Left ventricle myocardium inferior (tissue), 1 donor: ENCODE results near the gene GATAD2B. TPM values are rescaled to one million over a fixed set of nuclear protein-coding genes. Genes with fewer than 3 reads are reported as not detected.
"Not testable (repeated sequence)": the region's sequence is repeated elsewhere in the genome, so short reads cannot be mapped to it uniquely, and the experiment has no call there.

Experiments used
- DNase-seq: peaks from one replicate; pipeline ENCODE4 v3.0.0-alpha.2; 2020
- H3K27ac ChIP-seq: fragments of 200-600 bp; replicated peaks from 2 replicates; pipeline ENCODE4 v1.8.0; 2021
- H3K27me3 ChIP-seq: fragments of 200-600 bp; 2 replicates; pipeline ENCODE4 v1.8.0; 2021; ENCODE audit warnings: low read depth
- H3K36me3 ChIP-seq: fragments of 200-600 bp; 2 replicates; pipeline ENCODE4 v1.8.0; 2021
- H3K4me1 ChIP-seq: fragments of 200-600 bp; 2 replicates; pipeline ENCODE4 v1.8.0; 2021
- H3K4me3 ChIP-seq: fragments of 200-600 bp; 2 replicates; pipeline ENCODE4 v1.8.0; 2021; ENCODE audit warnings: mild to moderate bottlenecking, moderate library complexity
- H3K9me3 ChIP-seq: fragments of 200-600 bp; replicated peaks from 2 replicates; pipeline ENCODE4 v1.8.0; 2021
- CTCF ChIP-seq: fragments of 200-600 bp; IDR thresholded peaks from 2 replicates; pipeline ENCODE4 v1.8.0; 2021; ENCODE audit warnings: antibody characterized with exemption, mild to moderate bottlenecking, borderline replicate concordance
- intact Hi-C: fragments of 100-400 bp; cut with micrococcal nuclease; formaldehyde crosslinking; loops from one replicate; pipeline ENCODE4 v1.11.0; 2022
- total RNA-seq: library from RNA; stranded (reverse); fragmentation: NEBNext Ultra II Directional; extraction: Animal tissue kit (Norgen Biotek cat#: 25700); gene quantifications from one replicate; pipeline ENCODE4 v1.2.1, GENCODE V29; 2021
- donor health status: DM: no; HTN: yes; CAD: no; lungs with severe emphysema.

GATAD2B gene
- total RNA-seq, 1 donor from 2014 or later = 35.4 TPM

DNA sequence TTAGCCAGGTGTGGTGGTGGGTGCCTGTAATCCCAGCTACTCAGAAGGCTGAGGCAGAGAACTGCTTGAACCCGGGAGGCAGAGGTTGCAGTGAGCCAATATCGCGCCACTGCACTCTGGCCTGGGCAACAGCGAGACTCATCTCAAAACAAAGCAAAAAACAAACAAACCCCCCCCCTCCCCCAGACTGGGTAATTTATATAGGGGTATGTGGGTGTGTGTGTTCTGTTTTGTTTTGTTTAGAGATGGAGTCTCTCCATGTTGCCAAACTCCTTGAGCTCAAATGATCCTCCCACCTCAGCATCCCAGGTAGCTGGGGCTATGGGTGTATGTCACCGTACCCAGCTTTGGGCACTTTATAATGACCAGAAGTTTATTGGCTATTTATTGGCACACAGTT, 74.0 kb downstream of the GATAD2B start:
- Histone ChIP-seq H3K4me3 (no peak overlapping the region), H3K27me3 (no peaks in the 10 kb centered on the region), H3K27ac (no peak overlapping the region), H3K4me1 (no peaks in the 10 kb centered on the region), H3K36me3 (no peaks in the 10 kb centered on the region), H3K9me3 (no peaks in the 10 kb centered on the region)
- DNase-seq = no peak
- TF ChIP-seq CTCF = no peak
- intact Hi-C loops = no loop called here

- no peak for DNase-seq
- Histone ChIP-seq H3K27me3 (no peaks in the 10 kb centered on the region), H3K4me1 (peaks cover 23% of the 10 kb centered on the region), H3K27ac (no peak overlapping the region), H3K9me3 (no peaks in the 10 kb centered on the region), H3K36me3 (no peaks in the 10 kb centered on the region), H3K4me3 (no peak overlapping the region)
- intact Hi-C loops = no loop called here
- no peak for TF ChIP-seq CTCF
These were observed 77.6 kb downstream of the GATAD2B start for GRCh38 chr1:153845158-153845557.

- H3K36me3 ChIP-seq, intact Hi-C loops, DNase-seq, H3K9me3 ChIP-seq, H3K27me3 ChIP-seq, H3K4me3 ChIP-seq, H3K27ac ChIP-seq: not testable (repeated sequence)
- peaks cover 23% of the 10 kb centered on the region for H3K4me1 ChIP-seq
These were observed 78.4 kb downstream of the GATAD2B start for GRCh38 chr1:153844349-153844748.

DNA sequence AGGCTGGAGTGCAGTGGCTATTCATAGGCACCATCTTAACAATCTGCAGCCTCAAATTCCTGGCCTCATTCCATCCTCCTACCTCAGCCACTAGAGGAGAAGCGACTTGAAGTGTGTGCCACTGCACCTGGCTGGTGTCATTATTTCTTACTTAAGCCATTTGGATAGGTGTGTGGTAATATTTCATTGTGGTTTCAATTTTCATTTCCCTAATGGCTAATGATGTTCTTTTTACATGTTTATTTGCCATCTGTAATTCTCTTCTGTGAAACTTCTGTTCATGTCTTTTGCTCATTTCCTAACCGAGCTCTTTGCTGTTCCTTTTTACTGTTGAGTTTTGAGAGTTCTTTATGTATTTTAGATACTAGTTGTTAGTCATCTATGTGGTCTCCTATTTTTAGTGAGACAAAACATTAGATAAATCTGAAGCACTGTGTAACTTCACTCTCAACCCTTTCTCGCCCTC, 80.7 kb downstream of the GATAD2B start:
- Histone ChIP-seq H3K36me3 (no peaks in the 10 kb centered on the region), H3K4me3 (no peak overlapping the region), H3K27ac (no peak overlapping the region), H3K9me3 (no peaks in the 10 kb centered on the region), H3K27me3 (no peaks in the 10 kb centered on the region), H3K4me1 (peaks cover 23% of the 10 kb centered on the region)
- intact Hi-C loops = no loop called here
- no peak for TF ChIP-seq CTCF
- no peak for DNase-seq

DNA sequence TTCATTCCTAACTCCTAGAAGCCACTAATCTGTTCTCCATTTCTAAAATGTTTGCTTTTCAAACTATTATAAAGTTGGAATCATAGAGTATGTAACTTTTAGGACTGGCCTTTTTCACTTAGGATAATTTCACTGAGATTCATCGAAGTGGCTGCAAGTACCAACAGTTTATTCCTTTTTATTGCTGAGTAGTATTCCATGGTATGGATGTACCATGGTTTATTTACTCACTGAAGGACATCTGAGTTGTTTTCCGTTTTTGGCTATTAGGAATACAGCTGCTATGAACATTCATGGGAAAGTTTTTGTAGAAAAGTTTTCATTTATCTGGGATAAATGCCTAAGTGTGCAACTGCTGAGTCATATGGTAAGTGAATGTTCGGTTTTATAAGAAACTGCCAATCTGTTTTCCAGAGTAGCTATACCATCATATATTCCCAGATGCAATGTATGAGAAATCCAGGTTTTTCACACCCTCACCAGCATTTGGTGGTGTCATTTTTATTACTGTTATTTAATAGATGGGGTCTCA, 81.2 kb downstream of the GATAD2B start:
- no peaks in the 10 kb centered on the region for H3K9me3 ChIP-seq
- intact Hi-C loops = no loop called here
- H3K36me3 ChIP-seq = no peaks in the 10 kb centered on the region
- no peak overlapping the region for H3K4me3 ChIP-seq
- H3K27ac ChIP-seq = no peak overlapping the region
- no peak for TF ChIP-seq CTCF
- H3K4me1 ChIP-seq = peaks cover 23% of the 10 kb centered on the region
- H3K27me3 ChIP-seq = no peaks in the 10 kb centered on the region
- DNase-seq = no peak

DNA sequence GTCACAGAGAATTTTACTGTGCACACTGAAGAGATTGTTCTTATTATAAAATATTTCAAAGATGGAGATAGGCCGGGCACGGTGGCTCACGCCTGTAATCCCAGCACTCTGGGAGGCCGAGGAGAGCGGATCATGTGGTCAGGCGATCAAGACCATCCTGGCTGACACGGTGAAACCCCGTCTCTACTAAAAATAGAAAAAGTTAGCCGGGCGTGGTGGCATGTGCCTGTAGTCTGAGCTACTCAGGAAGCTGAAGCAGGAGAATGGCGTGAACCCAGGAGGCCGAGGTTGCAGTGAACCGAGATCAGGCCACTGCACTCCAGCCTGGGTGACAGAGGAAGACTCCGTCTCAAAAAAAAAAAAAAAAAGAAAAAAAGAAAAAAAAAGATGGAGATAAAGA, 82.0 kb downstream of the GATAD2B start:
- H3K9me3 ChIP-seq, H3K36me3 ChIP-seq, H3K27me3 ChIP-seq, intact Hi-C loops, DNase-seq, H3K4me3 ChIP-seq, H3K27ac ChIP-seq: not testable (repeated sequence)
- peaks cover 23% of the 10 kb centered on the region for H3K4me1 ChIP-seq

DNA sequence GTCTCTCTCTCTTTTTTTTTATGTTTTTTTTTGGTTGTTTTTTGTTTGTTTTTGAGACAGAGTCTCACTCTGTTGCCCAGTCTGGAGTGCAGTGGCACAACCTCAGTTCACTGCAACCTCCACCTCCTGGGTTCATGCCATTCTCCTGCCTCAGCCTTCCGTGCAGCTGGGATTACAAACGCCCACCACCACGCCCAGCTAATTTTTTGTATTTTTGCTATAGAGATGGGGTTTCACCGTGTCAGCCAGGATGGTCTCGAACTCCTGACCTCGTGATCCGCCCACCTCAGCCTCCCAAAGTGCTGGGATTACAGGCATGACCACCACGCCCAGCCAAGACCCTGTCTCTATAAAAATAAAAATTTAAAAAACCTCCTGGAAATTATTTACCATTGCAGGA, 88.8 kb downstream of the GATAD2B start:
- DNase-seq, H3K4me1 ChIP-seq, H3K36me3 ChIP-seq, H3K27ac ChIP-seq, intact Hi-C loops, H3K9me3 ChIP-seq, H3K27me3 ChIP-seq, H3K4me3 ChIP-seq: not testable (repeated sequence)
